CD4-positive, alpha-beta T cell (primary cell): ENCODE measurements around the gene EMC8. TPM values are rescaled to one million over a fixed set of nuclear protein-coding genes. Genes with fewer than 3 reads are reported as not detected.
A peak's percentile ranks its signal among the peaks of the same experiment; 100 is the strongest.

Source experiments
- ATAC-seq: fragments of 200-7000 bp; cut with Tn5 transposase; one replicate; pipeline ENCODE4 v1.10.0; 2022; ENCODE audit warnings: mild to moderate bottlenecking; ENCODE audit not compliant: poor library complexity
- CTCF ChIA-PET: fragments of 350-600 bp; sonication (Branson Sonifier 250); formaldehyde crosslinking; loops from one replicate; lab custom pipeline; 2021; ENCODE audit warnings: antibody characterized with exemption, inconsistent platforms; lab: Charles Lee
- POLR2A ChIA-PET: fragments of 350-600 bp; sonication (Branson Sonifier 250); formaldehyde crosslinking; loops from one replicate; lab custom pipeline; 2021; ENCODE audit warnings: antibody characterized with exemption, inconsistent platforms; lab: Charles Lee
- DNase-seq, 14 experiments: peaks; one replicate each; pipeline ENCODE4 v3.0.0-alpha.2; 2013 to 2020; ENCODE audit warnings: mixed read lengths in 2 of 14
- H3K27ac ChIP-seq, 2 donors: one replicate each; pipeline versions ENCODE4 v1.5.1 to v1.7.0; 2013; ENCODE audit warnings: low read length in 2 of 2, low read depth in 1 of 2, mild to moderate bottlenecking in 1 of 2
- H3K27me3 ChIP-seq, 2 experiments: 1 replicate in 1 of 2; 2 replicates in 1 of 2; pipeline versions ENCODE4 v1.6.1 to v1.7.0; 2013; ENCODE audit warnings: low read length in 2 of 2, control low read depth in 1 of 2, mild to moderate bottlenecking in 1 of 2, moderate library complexity in 1 of 2; ENCODE audit not compliant: insufficient read depth in 2 of 2, control insufficient read depth in 1 of 2
- H3K36me3 ChIP-seq: one replicate; pipeline ENCODE4 v1.6.1; 2013; ENCODE audit warnings: low read length, control low read depth; ENCODE audit not compliant: insufficient read depth
- H3K4me1 ChIP-seq: one replicate; pipeline ENCODE4 v1.6.1; 2013; ENCODE audit warnings: low read length, control low read depth; ENCODE audit not compliant: insufficient read depth
- H3K4me3 ChIP-seq: one replicate; pipeline ENCODE4 v1.5.1; 2013; ENCODE audit warnings: mild to moderate bottlenecking, low read length, moderate library complexity
- H3K9me3 ChIP-seq, 2 experiments: 1 replicate in 1 of 2; 2 replicates in 1 of 2; pipeline versions ENCODE4 v1.6.1 to v1.7.0; 2013; ENCODE audit warnings: low read length in 2 of 2, mild to moderate bottlenecking in 2 of 2, control low read depth in 1 of 2, moderate library complexity in 1 of 2; ENCODE audit not compliant: control insufficient read depth in 1 of 2, insufficient read depth in 1 of 2
- H3K27ac Mint-ChIP-seq: one replicate; pipeline ENCODE4 v1.8.0; 2020; ENCODE audit warnings: mixed read lengths
- H3K27me3 Mint-ChIP-seq: one replicate; pipeline ENCODE4 v1.8.0; 2021; ENCODE audit warnings: mixed read lengths
- H3K36me3 Mint-ChIP-seq: one replicate; pipeline ENCODE4 v1.8.0; 2021; ENCODE audit warnings: low read depth, mixed read lengths
- H3K4me1 Mint-ChIP-seq: one replicate; pipeline ENCODE4 v1.8.0; 2021; ENCODE audit warnings: low read depth, mixed read lengths
- H3K4me3 Mint-ChIP-seq: one replicate; pipeline ENCODE4 v1.8.0; 2020; ENCODE audit warnings: mild to moderate bottlenecking, mixed read lengths
- H3K9me3 Mint-ChIP-seq: one replicate; pipeline ENCODE4 v1.8.0; 2020; ENCODE audit warnings: mixed read lengths
- CTCF ChIP-seq: fragments of 200-600 bp; IDR thresholded peaks from one replicate; pipeline ENCODE4 v1.8.0; 2022; ENCODE audit warnings: antibody characterized with exemption, mild to moderate bottlenecking
- intact Hi-C, 2 experiments: fragments of 100-400 bp; cut with DNase I in 1 of 2; cut with micrococcal nuclease in 1 of 2; formaldehyde crosslinking; loops; one replicate each; pipeline versions ENCODE4 v1.15.1 to v1.9.0; 2023 to 2025; cut with DNase I, micrococcal nuclease
- total RNA-seq, 174 experiments: library from RNA in 2 of 174; stranded (reverse) in 2 of 174; gene quantifications; one replicate each; pipeline ENCODE4 v1.2.3 and lab custom pipeline; 2021 to 2026

EMC8 gene
- total RNA-seq, 2 experiments from 2014 or later = 38.9 to 41.7 TPM

- Mint-ChIP-seq H3K36me3 (no peaks in the 10 kb centered on the region), H3K27me3 (peaks cover 27% of the 10 kb centered on the region), H3K4me1 (peaks cover 5% of the 10 kb centered on the region), H3K9me3 (no peaks in the 10 kb centered on the region), H3K4me3 (no peak overlapping the region), H3K27ac (no peak overlapping the region)
- Histone ChIP-seq H3K36me3 (no peaks in the 10 kb centered on the region), H3K9me3 (peaks cover 0 to 9% of the 10 kb centered on the region in 2 experiments), H3K27ac (no peak overlapping the region), H3K4me3 (no peak overlapping the region), H3K27me3 (peaks cover 0 to 4% of the 10 kb centered on the region in 2 experiments), H3K4me1 (no peaks in the 10 kb centered on the region)
- CTCF ChIA-PET = no interaction called here
- ATAC-seq = no peak
- POLR2A ChIA-PET = no interaction called here
- no peak for TF ChIP-seq CTCF
- intact Hi-C loops = no loop called here
- no peak for DNase-seq
These were observed 41.1 kb upstream of the EMC8 start for GRCh38 chr16:85840395-85840794.

GRCh38 chr16:85839681-85840240, 40.4 kb upstream of the EMC8 start:
- H3K4me3 ChIP-seq = no peak overlapping the region
- ATAC-seq (no peak), DNase-seq (peak in 1 of 14 experiments; percentile 38)
- Mint-ChIP-seq H3K27me3 (peaks cover 24% of the 10 kb centered on the region), H3K9me3 (no peaks in the 10 kb centered on the region), H3K4me3 (no peak overlapping the region), H3K27ac (no peak overlapping the region), H3K36me3 (no peaks in the 10 kb centered on the region), H3K4me1 (peaks cover 2% of the 10 kb centered on the region)
- TF ChIP-seq CTCF = no peak
- no peaks in the 10 kb centered on the region for H3K36me3 ChIP-seq
- H3K27ac ChIP-seq = no peak overlapping the region
- no peaks in the 10 kb centered on the region for H3K4me1 ChIP-seq
- H3K9me3 ChIP-seq = peaks cover 0 to 15% of the 10 kb centered on the region in 2 experiments
- ChIA-PET CTCF (no interaction called here), POLR2A (no interaction called here)
- peaks cover 0 to 4% of the 10 kb centered on the region in 2 experiments for H3K27me3 ChIP-seq
- intact Hi-C loops = no loop called here

- H3K36me3 Mint-ChIP-seq = no peaks in the 10 kb centered on the region
- Histone ChIP-seq H3K4me3 (no peak overlapping the region), H3K27ac (no peak overlapping the region), H3K9me3 (peaks cover 0 to 20% of the 10 kb centered on the region in 2 experiments), H3K36me3 (no peaks in the 10 kb centered on the region), H3K4me1 (no peaks in the 10 kb centered on the region), H3K27me3 (peaks cover 0 to 4% of the 10 kb centered on the region in 2 experiments)
- intact Hi-C loops = no loop called here
- DNase-seq (no peak), ATAC-seq (no peak)
- CTCF ChIA-PET = no interaction called here
- H3K4me1 Mint-ChIP-seq = no peaks in the 10 kb centered on the region
- no peak overlapping the region for H3K4me3 Mint-ChIP-seq
- TF ChIP-seq CTCF = no peak
- no peak overlapping the region for H3K27ac Mint-ChIP-seq
- H3K27me3 Mint-ChIP-seq = peaks cover 23% of the 10 kb centered on the region
- H3K9me3 Mint-ChIP-seq = no peaks in the 10 kb centered on the region
- POLR2A ChIA-PET = no interaction called here
These were observed 39.7 kb upstream of the EMC8 start for GRCh38 chr16:85838876-85839585.
